Neural progenitor cell (in vitro differentiated cells): ENCODE data around the gene FOSB. TPM values are rescaled to one million over a fixed set of nuclear protein-coding genes. Genes with fewer than 3 reads are reported as not detected.

Source experiments
- DNase-seq: peaks from one replicate; pipeline ENCODE4 v3.0.0-alpha.2; 2016; ENCODE audit warnings: low spot score
- H2AFZ ChIP-seq: fragments of 200-600 bp; sonication (generic); replicated peaks from 2 replicates; pipeline ENCODE4 v1.6.1; 2016; ENCODE audit warnings: antibody characterized with exemption
- H3F3A ChIP-seq: fragments of 200-600 bp; sonication (generic); 2 replicates; pipeline ENCODE4 v1.6.1; 2016; ENCODE audit warnings: antibody characterized with exemption, low read depth
- H3K27ac ChIP-seq: fragments of 200-600 bp; sonication (generic); 2 replicates; pipeline ENCODE4 v1.5.1; 2016; ENCODE audit warnings: mild to moderate bottlenecking
- H3K27me3 ChIP-seq: fragments of 200-600 bp; sonication (generic); 2 replicates; pipeline ENCODE4 v1.6.1; 2016; ENCODE audit warnings: mild to moderate bottlenecking, moderate library complexity
- H3K36me3 ChIP-seq: fragments of 200-600 bp; sonication (generic); 2 replicates; pipeline ENCODE4 v1.5.1; 2016
- H3K4me1 ChIP-seq: fragments of 200-600 bp; sonication (generic); 2 replicates; pipeline ENCODE4 v1.6.1; 2016; ENCODE audit warnings: mixed run types
- H3K4me2 ChIP-seq: fragments of 200-600 bp; sonication (generic); 2 replicates; pipeline ENCODE4 v1.6.1; 2016
- H3K4me3 ChIP-seq: fragments of 200-600 bp; sonication (generic); 2 replicates; pipeline ENCODE4 v1.5.1; 2016
- H3K79me2 ChIP-seq: fragments of 200-600 bp; sonication (generic); 2 replicates; pipeline ENCODE4 v1.6.1; 2016; ENCODE audit warnings: low read depth
- H3K9ac ChIP-seq: fragments of 200-600 bp; sonication (generic); 2 replicates; pipeline ENCODE4 v1.6.1; 2016
- H3K9me3 ChIP-seq: fragments of 200-600 bp; sonication (generic); 2 replicates; pipeline ENCODE4 v1.5.1; 2016; ENCODE audit warnings: low read depth
- H4K20me1 ChIP-seq: fragments of 200-600 bp; sonication (generic); 2 replicates; pipeline ENCODE4 v1.6.1; 2016; ENCODE audit warnings: low read depth
- H3K27ac Mint-ChIP-seq: 3 replicates; pipeline ENCODE4 v1.8.0; 2021; ENCODE audit warnings: mixed read lengths
- H3K27me3 Mint-ChIP-seq: 2 replicates; pipeline ENCODE4 v1.8.0; 2022; ENCODE audit warnings: low read depth, mild to moderate bottlenecking, inconsistent platforms, moderate library complexity, mixed read lengths; ENCODE audit not compliant: insufficient read depth
- H3K36me3 Mint-ChIP-seq: 3 replicates; pipeline ENCODE4 v1.8.0; 2021; ENCODE audit warnings: mixed read lengths
- H3K4me1 Mint-ChIP-seq: 3 replicates; pipeline ENCODE4 v1.8.0; 2021; ENCODE audit warnings: mixed read lengths
- H3K4me3 Mint-ChIP-seq: 3 replicates; pipeline ENCODE4 v1.8.0; 2021; ENCODE audit warnings: mild to moderate bottlenecking, moderate library complexity, mixed read lengths
- H3K9me3 Mint-ChIP-seq: 3 replicates; pipeline ENCODE4 v1.8.0; 2020; ENCODE audit warnings: mixed read lengths
- CTCF ChIP-seq: fragments of 200-600 bp; sonication (generic); IDR thresholded peaks from 2 replicates; pipeline ENCODE4 v1.5.1; 2017; ENCODE audit warnings: antibody characterized with exemption, mild to moderate bottlenecking
- EZH2 ChIP-seq: fragments of 200-600 bp; sonication (generic); IDR thresholded peaks from 2 replicates; pipeline ENCODE4 v1.6.1; 2017; ENCODE audit warnings: antibody characterized with exemption, mild to moderate bottlenecking, moderate library complexity
- EZH2phosphoT487 ChIP-seq: fragments of 200-600 bp; sonication (generic); IDR thresholded peaks from 2 replicates; pipeline ENCODE4 v1.6.1; 2017; ENCODE audit warnings: antibody characterized with exemption
- total RNA-seq: library from RNA; depleted of rRNA; stranded (reverse); fragments of >200 nt; gene quantifications from 2 replicates; pipeline ENCODE4 v1.2.3, GENCODE V29; 2015; ENCODE audit warnings: low replicate concordance

The FOSB gene
- total RNA-seq, 1 donor from 2014 or later = 2.3 TPM

DNA sequence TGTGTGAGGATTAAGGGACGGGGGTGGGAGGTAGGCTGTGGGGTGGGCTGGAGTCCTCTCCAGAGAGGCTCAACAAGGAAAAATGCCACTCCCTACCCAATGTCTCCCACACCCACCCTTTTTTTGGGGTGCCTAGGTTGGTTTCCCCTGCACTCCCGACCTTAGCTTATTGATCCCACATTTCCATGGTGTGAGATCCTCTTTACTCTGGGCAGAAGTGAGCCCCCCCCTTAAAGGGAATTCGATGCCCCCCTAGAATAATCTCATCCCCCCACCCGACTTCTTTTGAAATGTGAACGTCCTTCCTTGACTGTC lies 5.5 kb downstream of the FOSB start:
- H3K36me3 Mint-ChIP-seq = no peaks in the 10 kb centered on the region
- TF ChIP-seq EZH2 (no peak), EZH2phosphoT487 (no peak), CTCF (no peak)
- peaks cover 36% of the 10 kb centered on the region for H3K4me1 Mint-ChIP-seq

DNA sequence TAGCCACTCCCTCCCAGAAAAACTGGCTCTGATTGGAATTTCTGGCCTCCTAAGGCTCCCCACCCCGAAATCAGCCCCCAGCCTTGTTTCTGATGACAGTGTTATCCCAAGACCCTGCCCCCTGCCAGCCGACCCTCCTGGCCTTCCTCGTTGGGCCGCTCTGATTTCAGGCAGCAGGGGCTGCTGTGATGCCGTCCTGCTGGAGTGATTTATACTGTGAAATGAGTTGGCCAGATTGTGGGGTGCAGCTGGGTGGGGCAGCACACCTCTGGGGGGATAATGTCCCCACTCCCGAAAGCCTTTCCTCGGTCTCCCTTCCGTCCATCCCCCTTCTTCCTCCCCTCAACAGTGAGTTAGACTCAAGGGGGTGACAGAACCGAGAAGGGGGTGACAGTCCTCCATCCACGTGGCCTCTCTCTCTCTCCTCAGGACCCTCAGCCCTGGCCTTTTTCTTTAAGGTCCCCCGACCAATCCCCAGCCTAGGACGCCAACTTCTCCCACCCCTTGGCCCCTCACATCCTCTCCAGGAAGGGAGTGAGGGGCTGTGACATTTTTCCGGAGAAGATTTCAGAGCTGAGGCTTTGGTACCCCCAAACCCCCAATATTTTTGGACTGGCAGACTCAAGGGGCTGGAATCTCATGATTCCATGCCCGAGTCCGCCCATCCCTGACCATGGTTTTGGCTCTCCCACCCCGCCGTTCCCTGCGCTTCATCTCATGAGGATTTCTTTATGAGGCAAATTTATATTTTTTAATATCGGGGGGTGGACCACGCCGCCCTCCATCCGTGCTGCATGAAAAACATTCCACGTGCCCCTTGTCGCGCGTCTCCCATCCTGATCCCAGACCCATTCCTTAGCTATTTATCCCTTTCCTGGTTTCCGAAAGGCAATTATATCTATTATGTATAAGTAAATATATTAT lies 6.1 kb downstream of the FOSB start:
- Histone ChIP-seq H3K4me2 (no peak overlapping the region), H2AFZ (no peak overlapping the region), H3K9me3 (no peaks in the 10 kb centered on the region), H3K79me2 (no peaks in the 10 kb centered on the region), H3K27ac (no peak overlapping the region), H3K36me3 (no peaks in the 10 kb centered on the region), H3K4me3 (no peak overlapping the region), H4K20me1 (no peaks in the 10 kb centered on the region), H3F3A (peaks cover 18% of the 10 kb centered on the region), H3K27me3 (peaks cover 25% of the 10 kb centered on the region), H3K9ac (no peak overlapping the region), H3K4me1 (peaks cover 9% of the 10 kb centered on the region)
- H3K4me3 Mint-ChIP-seq = peak overlapping the region; percentile 16
- peak overlapping the region; percentile 22 for H3K27ac Mint-ChIP-seq
- H3K9me3 Mint-ChIP-seq = peaks cover 2% of the 10 kb centered on the region
- DNase-seq = peak; percentile 34
- peaks cover 32% of the 10 kb centered on the region for H3K4me1 Mint-ChIP-seq
- H3K27me3 Mint-ChIP-seq = peaks cover 44% of the 10 kb centered on the region
- H3K36me3 Mint-ChIP-seq = no peaks in the 10 kb centered on the region
- TF ChIP-seq EZH2 (no peak), CTCF (no peak), EZH2phosphoT487 (no peak)

More for the DNA sequence above, 5.5 kb downstream of the FOSB start:
- Histone ChIP-seq H3K79me2 (no peaks in the 10 kb centered on the region), H3K27me3 (peaks cover 28% of the 10 kb centered on the region), H2AFZ (no peak overlapping the region), H3K9ac (no peak overlapping the region), H4K20me1 (peaks cover 4% of the 10 kb centered on the region), H3K4me3 (no peak overlapping the region), H3K4me2 (no peak overlapping the region), H3K36me3 (no peaks in the 10 kb centered on the region), H3K27ac (no peak overlapping the region), H3K9me3 (no peaks in the 10 kb centered on the region), H3F3A (peaks cover 18% of the 10 kb centered on the region), H3K4me1 (peaks cover 9% of the 10 kb centered on the region)
- no peak for DNase-seq
- no peak overlapping the region for H3K27ac Mint-ChIP-seq
- H3K27me3 Mint-ChIP-seq = peaks cover 47% of the 10 kb centered on the region
- H3K9me3 Mint-ChIP-seq = peaks cover 2% of the 10 kb centered on the region
- H3K4me3 Mint-ChIP-seq = no peak overlapping the region

DNA sequence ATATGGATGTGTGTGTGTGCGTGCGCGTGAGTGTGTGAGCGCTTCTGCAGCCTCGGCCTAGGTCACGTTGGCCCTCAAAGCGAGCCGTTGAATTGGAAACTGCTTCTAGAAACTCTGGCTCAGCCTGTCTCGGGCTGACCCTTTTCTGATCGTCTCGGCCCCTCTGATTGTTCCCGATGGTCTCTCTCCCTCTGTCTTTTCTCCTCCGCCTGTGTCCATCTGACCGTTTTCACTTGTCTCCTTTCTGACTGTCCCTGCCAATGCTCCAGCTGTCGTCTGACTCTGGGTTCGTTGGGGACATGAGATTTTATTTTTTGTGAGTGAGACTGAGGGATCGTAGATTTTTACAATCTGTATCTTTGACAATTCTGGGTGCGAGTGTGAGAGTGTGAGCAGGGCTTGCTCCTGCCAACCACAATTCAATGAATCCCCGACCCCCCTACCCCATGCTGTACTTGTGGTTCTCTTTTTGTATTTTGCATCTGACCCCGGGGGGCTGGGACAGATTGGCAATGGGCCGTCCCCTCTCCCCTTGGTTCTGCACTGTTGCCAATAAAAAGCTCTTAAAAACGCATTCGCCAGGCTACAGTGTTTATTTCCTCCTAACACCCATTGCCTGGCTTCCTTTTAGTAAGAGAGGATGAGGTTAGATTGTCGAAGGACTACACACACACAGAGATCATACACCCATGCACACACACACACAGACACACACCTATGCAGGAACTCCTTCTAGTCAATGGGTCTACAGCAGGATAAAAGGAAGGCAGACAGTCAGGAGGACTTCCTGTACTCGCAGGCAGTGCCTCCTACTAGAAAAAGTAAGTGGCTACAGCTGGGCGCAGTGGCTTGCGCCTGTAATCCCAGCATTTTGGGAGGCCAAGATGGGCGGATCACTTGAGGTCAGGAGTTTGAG lies 7.1 kb downstream of the FOSB start:
- H3K4me2 ChIP-seq = no peak overlapping the region
- no peak overlapping the region for H2AFZ ChIP-seq
- H3K9me3 Mint-ChIP-seq = peaks cover 4% of the 10 kb centered on the region

More for the DNA sequence above, 7.1 kb downstream of the FOSB start:
- H3K9me3 ChIP-seq = no peaks in the 10 kb centered on the region
- peaks cover 25% of the 10 kb centered on the region for H3K27me3 ChIP-seq
- TF ChIP-seq EZH2phosphoT487 (no peak), CTCF (no peak), EZH2 (no peak)
- no peak overlapping the region for H3K4me3 ChIP-seq
- H3K27me3 Mint-ChIP-seq = peaks cover 48% of the 10 kb centered on the region
- no peaks in the 10 kb centered on the region for H3K36me3 ChIP-seq
- H3K79me2 ChIP-seq = no peaks in the 10 kb centered on the region
- H4K20me1 ChIP-seq = no peaks in the 10 kb centered on the region
- H3K27ac Mint-ChIP-seq = no peak overlapping the region
- H3F3A ChIP-seq = peaks cover 20% of the 10 kb centered on the region
- H3K4me3 Mint-ChIP-seq = peak overlapping the region; percentile 16
- H3K4me1 Mint-ChIP-seq = peaks cover 29% of the 10 kb centered on the region
- H3K36me3 Mint-ChIP-seq = no peaks in the 10 kb centered on the region
- H3K9ac ChIP-seq = no peak overlapping the region
- DNase-seq = no peak
- no peak overlapping the region for H3K27ac ChIP-seq
- peaks cover 9% of the 10 kb centered on the region for H3K4me1 ChIP-seq
